ENCODE data around the gene THOC1. TPM values are rescaled to one million over a fixed set of nuclear protein-coding genes. Genes with fewer than 3 reads are reported as not detected.
"Not testable (repeated sequence)": the region's sequence is repeated elsewhere in the genome, so short reads cannot be mapped to it uniquely, and the experiment has no call there.

The THOC1 gene
- total RNA-seq, 4 donors from 2014 or later = 34.1 to 109 (median 42.5) TPM

DNA sequence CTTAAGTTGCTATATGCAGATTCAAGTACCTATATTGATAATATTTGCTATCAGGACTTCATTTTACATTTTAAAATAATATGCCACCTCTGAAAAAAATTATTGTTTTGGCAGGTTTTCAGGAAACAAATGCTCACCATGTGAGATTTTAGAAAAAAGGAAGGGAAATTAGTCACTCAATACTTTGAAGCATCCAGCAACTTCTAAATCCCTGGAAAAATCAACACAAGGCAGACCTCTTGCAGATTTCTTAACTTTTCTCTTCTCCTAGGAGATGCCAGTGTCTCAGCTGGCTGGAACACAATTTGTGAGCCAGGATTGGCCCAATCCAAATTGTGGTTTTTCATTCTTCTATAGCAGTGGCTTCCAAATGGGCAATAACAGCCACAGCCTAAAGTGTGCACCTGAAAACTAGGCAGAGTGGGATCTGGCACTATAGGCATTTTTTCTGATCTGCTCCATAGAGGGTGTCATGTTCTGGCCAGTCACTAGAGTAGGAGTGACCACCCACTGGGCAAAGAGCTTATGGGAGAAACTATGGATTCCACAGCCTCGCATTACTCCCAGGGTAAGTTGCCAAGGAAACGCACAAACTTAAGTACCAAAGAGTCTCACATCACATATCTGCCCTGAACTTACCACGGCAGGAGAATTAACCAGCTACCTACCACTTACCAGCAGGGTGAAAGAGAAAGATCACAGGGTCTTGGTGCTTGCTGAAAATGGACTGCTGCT is 28.1 kb upstream of the THOC1 start:
- no peaks in the 10 kb centered on the region for H3K27me3 ChIP-seq
- in situ Hi-C loops (cut with MboI; ENCODE audit: low pct_ligation_motif_present in 1 of 4, low pct_unique_long_range_greater_than_20kb in 1 of 4, low sequenced_read_pairs in 3 of 4) = loop anchor here in 1 of 4 donors (10.0 kb wide), 1 partner anchor 319 kb away; no protein-coding TSS in a partner anchor
- no peaks in the 10 kb centered on the region for H3K36me3 ChIP-seq
- DNase-seq = no peak
- TF ChIP-seq POLR2AphosphoS5 (IDR thresholded peaks at IDR 0.05) (no peak), EP300 (IDR thresholded peaks at IDR 0.05; ENCODE audit: low read depth) (no peak), POLR2A (IDR thresholded peaks at IDR 0.05) (no peak), CTCF (IDR thresholded peaks at IDR 0.05) (no peak)
- H3K9me3 ChIP-seq = no peaks in the 10 kb centered on the region
- WGBS, 2 donors (ENCODE audit: low coverage in 1 of 2) = 85% methylated on average over 3 of the region's 3 CpGs; no CpG with 5 or more reads in 1 of the 2 donors
- no peak overlapping the region for H3K4me3 ChIP-seq
- intact Hi-C loops (cut with DNase I; ENCODE audit: low total_unique reads) = loop anchor here (5.0 kb wide), 1 partner anchor 311 kb away; no protein-coding TSS in a partner anchor
- no peaks in the 10 kb centered on the region for H3K4me1 ChIP-seq
- no peak overlapping the region for H3K27ac ChIP-seq

- in situ Hi-C loops (cut with MboI; ENCODE audit: low pct_ligation_motif_present in 1 of 4, low pct_unique_long_range_greater_than_20kb in 1 of 4, low sequenced_read_pairs in 3 of 4) (loop anchor here in 1 of 4 donors (10.0 kb wide), 1 partner anchor 320 kb away; no protein-coding TSS in a partner anchor), intact Hi-C loops (cut with DNase I; ENCODE audit: low total_unique reads) (no loop called here)
- H3K27ac ChIP-seq = no peak overlapping the region
- no peaks in the 10 kb centered on the region for H3K4me1 ChIP-seq
- DNase-seq = no peak
- H3K27me3 ChIP-seq = no peaks in the 10 kb centered on the region
- 81 to 85% methylated on average over 3 of the region's 3 CpGs for WGBS, 2 donors (ENCODE audit: low coverage in 1 of 2)
- no peak overlapping the region for H3K4me3 ChIP-seq
- TF ChIP-seq POLR2A (IDR thresholded peaks at IDR 0.05) (no peak), POLR2AphosphoS5 (IDR thresholded peaks at IDR 0.05) (no peak), EP300 (IDR thresholded peaks at IDR 0.05; ENCODE audit: low read depth) (no peak), CTCF (IDR thresholded peaks at IDR 0.05) (no peak)
- no peaks in the 10 kb centered on the region for H3K36me3 ChIP-seq
- no peaks in the 10 kb centered on the region for H3K9me3 ChIP-seq
Observed at GRCh38 chr18:294566-294965, 26.7 kb upstream of the THOC1 start.

- DNase-seq = no peak
- in situ Hi-C loops (cut with MboI; ENCODE audit: low pct_ligation_motif_present in 1 of 4, low pct_unique_long_range_greater_than_20kb in 1 of 4, low sequenced_read_pairs in 3 of 4) (loop anchor here in 1 of 4 donors (10.0 kb wide), 1 partner anchor 321 kb away; no protein-coding TSS in a partner anchor), intact Hi-C loops (cut with DNase I; ENCODE audit: low total_unique reads) (no loop called here)
- Histone ChIP-seq H3K9me3 (no peaks in the 10 kb centered on the region), H3K4me1 (no peaks in the 10 kb centered on the region), H3K27me3 (no peaks in the 10 kb centered on the region), H3K36me3 (no peaks in the 10 kb centered on the region), H3K27ac (no peak overlapping the region), H3K4me3 (no peak overlapping the region)
- WGBS, 2 donors (ENCODE audit: low coverage in 1 of 2) = 62 to 82% methylated on average over 4 of the region's 4 CpGs
- TF ChIP-seq EP300 (IDR thresholded peaks at IDR 0.05; ENCODE audit: low read depth) = no peak
- no peak for TF ChIP-seq CTCF (IDR thresholded peaks at IDR 0.05)
- no peak for TF ChIP-seq POLR2A (IDR thresholded peaks at IDR 0.05)
- no peak for TF ChIP-seq POLR2AphosphoS5 (IDR thresholded peaks at IDR 0.05)
Observed at GRCh38 chr18:293536-293935, 25.7 kb upstream of the THOC1 start.

DNA sequence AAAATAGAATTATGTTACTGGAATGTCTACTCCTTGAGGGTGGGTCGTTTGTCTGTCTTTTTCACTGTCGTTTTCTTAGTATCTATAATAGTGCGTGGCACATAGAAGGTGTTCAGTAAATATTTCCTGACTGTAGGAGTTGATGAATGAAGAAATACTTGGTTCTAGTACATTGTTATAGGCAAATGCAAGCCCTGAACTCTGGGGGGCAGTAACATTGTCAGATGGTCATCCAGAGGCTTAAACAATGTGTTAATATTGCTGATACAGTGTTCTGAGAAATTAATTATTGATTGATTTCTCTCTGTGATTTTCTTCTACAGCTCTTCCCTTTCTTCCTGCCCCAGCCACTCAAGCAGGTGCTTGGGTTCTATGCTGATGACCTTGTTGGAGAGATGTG is 24.4 kb upstream of the THOC1 start:
- WGBS, 2 donors (ENCODE audit: low coverage in 1 of 2) = 55 to 58% methylated on average over 3 of the region's 3 CpGs
- H3K27ac ChIP-seq = no peak overlapping the region
- H3K36me3 ChIP-seq = no peaks in the 10 kb centered on the region
- intact Hi-C loops (cut with DNase I; ENCODE audit: low total_unique reads) (no loop called here), in situ Hi-C loops (cut with MboI; ENCODE audit: low pct_ligation_motif_present in 1 of 4, low pct_unique_long_range_greater_than_20kb in 1 of 4, low sequenced_read_pairs in 3 of 4) (loop anchor here in 1 of 4 donors (10.0 kb wide), 1 partner anchor 323 kb away; no protein-coding TSS in a partner anchor)
- no peaks in the 10 kb centered on the region for H3K27me3 ChIP-seq
- no peak for DNase-seq
- no peaks in the 10 kb centered on the region for H3K9me3 ChIP-seq
- TF ChIP-seq EP300 (IDR thresholded peaks at IDR 0.05; ENCODE audit: low read depth) (no peak), POLR2AphosphoS5 (IDR thresholded peaks at IDR 0.05) (no peak), POLR2A (IDR thresholded peaks at IDR 0.05) (no peak), CTCF (IDR thresholded peaks at IDR 0.05) (no peak)
- no peaks in the 10 kb centered on the region for H3K4me1 ChIP-seq
- H3K4me3 ChIP-seq = no peak overlapping the region

- H3K4me3 ChIP-seq; intact Hi-C loops (cut with DNase I; ENCODE audit: low total_unique reads); H3K9me3 ChIP-seq; DNase-seq; H3K27ac ChIP-seq; H3K36me3 ChIP-seq; H3K27me3 ChIP-seq; H3K4me1 ChIP-seq: not testable (repeated sequence)
- 58 to 65% methylated on average over 4 of the region's 4 CpGs for WGBS, 2 donors (ENCODE audit: low coverage in 1 of 2)
- in situ Hi-C loops (cut with MboI; ENCODE audit: low pct_ligation_motif_present in 1 of 4, low pct_unique_long_range_greater_than_20kb in 1 of 4, low sequenced_read_pairs in 3 of 4) = loop anchor here in 2 of 4 donors (5.0 to 10.0 kb wide), 2 partner anchors 322 to 325 kb away; no protein-coding TSS in a partner anchor
Observed at GRCh38 chr18:289970-290369, 22.1 kb upstream of the THOC1 start.

Data from transverse colon (tissue), 4 donors.